HG03060 (cell line): Measurements from ENCODE around the gene POTEF.
A peak's percentile ranks its signal among the peaks of the same experiment; 100 is the strongest.
"Not testable (repeated sequence)": the region's sequence is repeated elsewhere in the genome, so short reads cannot be mapped to it uniquely, and the experiment has no call there.

Experiments
- ATAC-seq: cut with Tn5 transposase; IDR thresholded peaks from one replicate; pipeline ENCODE4 v1.9.1; 2021; ENCODE audit warnings: low read depth, moderate number of reproducible peaks; ENCODE audit not compliant: unreplicated experiment

The POTEF gene

DNA sequence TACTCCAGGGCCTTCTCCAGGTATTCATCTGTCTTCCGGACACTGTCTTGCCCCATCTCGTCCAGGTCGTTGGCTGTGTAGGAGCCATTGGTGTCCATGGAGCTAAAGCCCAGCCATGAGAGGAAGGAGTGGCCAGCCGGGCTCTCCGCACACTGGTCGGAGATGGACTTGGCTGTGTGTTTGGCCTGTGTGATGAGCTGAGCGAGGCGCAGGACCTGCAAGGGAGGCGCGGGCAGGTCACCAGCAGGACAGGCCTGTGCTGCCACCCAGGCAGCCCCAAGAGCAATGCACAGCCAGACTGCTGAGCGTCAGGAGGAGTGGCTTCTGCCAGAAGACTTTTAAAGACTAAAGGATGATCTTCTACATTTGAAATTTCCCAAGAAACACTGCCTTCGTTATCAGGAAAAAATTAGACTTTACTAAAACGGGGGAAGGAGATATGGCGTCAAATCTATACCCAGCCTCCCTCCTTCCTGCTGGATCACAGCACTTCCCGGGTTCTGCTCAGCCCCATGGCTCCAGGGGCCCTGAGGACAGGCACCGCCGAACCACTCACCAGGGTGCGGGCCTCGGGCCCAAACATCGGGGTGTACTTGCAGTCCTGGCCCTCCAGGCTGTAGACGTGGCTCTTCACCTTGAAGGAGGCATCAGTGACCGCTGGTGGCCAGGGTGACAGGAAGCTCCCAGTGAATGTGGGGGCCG is 24.9 kb upstream of the POTEF start:
- not testable (repeated sequence) for ATAC-seq

- no peak for ATAC-seq
Measured at GRCh38 chr2:130152816-130153595, 24.0 kb upstream of the POTEF start.

- ATAC-seq = not testable (repeated sequence)
Measured at GRCh38 chr2:130152136-130152815, 23.3 kb upstream of the POTEF start.

- not testable (repeated sequence) for ATAC-seq
Measured at GRCh38 chr2:130151145-130151512, 22.1 kb upstream of the POTEF start.

- ATAC-seq = no peak
Measured at GRCh38 chr2:130150181-130151144, 21.4 kb upstream of the POTEF start.

DNA sequence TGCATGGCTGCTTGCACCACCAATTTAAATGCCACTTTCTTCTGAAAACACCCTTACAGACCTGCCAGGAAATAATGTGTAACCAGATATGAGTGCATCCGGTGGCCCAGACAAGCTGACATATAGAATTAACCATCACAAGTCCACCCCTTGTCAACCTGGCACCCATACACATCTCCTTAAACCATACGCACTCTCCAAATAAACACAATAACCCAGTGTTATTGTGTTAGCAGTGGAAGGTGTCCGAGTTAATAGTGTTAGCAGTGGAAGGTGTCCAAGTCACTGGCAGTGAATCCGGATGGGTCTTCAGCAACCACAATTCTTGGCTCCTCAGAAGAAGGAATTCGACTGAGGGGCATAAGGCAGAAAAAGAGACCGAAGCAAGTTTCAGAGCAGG is 19.5 kb upstream of the POTEF start:
- ATAC-seq = not testable (repeated sequence)

- ATAC-seq = peak; percentile 48
Measured at GRCh38 chr2:130145006-130145414, 16.0 kb upstream of the POTEF start, which contains the start of gene CCDC74B. CCDC74B (minus strand) TSS chr2:130145112; CDS start chr2:130144996, 116 bp downstream.

DNA sequence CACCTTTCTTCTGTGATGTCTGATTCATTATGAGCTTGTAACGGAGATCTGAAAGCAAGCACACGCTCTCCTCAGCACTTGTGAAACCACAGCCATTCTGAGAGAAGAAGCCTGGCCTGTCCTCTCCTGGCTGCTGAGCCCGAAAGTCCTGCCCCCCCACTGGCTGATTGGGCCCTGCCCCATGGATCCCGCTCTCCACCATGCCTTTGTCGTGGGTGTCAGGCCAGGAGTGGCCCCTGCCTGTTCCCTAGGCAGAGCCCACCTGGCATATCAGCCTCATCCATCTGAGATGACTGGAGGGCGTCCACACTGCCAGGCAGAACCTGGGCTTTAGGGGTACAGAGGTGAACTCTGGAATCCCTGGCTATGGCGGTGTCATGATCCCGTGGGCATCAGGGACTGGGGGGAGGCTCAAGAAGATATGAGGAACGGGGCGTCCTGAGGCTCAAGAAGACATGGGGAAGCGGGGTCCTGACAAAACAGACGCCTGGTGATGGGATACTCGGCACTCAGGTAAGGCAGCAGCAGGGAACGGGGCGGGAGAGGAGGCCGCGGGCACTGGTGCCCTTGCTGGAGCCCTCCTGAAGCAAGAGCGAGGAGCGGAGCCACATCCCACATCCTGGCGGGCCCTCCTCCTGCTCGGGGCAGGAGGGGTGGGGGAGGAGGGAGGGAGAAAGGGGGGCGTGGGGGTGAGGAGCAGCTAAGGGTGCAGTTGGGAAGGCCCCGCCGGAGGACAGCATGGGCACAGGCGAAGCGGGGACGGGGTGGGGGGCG is 14.4 kb upstream of the POTEF start:
- not testable (repeated sequence) for ATAC-seq

DNA sequence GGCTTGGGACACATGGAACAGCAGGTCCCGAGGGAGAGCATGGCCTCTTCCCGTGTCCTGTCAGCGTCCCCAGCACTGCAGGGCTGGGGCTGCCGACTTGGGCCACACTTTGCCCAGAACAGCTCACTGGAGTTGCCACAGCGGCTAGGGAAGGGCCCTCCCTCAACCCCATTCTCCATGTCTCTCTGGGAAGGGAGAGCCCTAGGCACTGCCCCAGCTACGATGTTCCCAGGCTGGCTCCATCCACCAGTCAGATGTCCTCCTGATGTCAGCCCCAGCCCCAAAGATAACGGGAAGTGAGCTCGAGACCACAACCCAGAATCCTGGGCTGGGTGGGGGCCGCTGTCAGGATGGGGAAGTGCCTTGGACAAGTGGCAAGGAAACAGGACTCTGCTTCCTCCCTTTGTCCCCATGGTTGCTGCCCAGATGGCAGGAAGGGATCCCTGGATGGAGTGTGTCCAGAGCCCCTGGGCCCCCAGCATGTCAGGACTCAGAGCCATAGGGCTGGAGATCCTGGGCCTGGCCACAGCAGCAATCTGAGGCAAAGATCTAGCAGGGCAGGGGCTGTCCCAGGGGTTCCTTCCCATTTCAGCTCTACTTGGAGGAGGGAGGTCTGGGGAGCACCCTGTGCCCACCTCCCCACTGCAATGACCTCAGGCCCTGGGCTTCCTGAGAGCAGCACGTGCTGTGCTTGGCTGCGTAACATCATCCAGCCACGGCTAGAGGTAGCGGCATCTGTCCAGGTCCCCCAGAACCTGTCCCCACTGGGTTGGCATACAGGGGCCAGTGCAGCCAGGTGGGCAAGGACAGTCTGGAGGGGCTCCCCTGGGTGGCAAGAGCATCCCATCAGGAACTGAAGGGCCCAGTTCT is 13.6 kb upstream of the POTEF start:
- not testable (repeated sequence) for ATAC-seq

GRCh38 chr2:130141645-130142370 is 12.8 kb upstream of the POTEF start:
- ATAC-seq = not testable (repeated sequence)

DNA sequence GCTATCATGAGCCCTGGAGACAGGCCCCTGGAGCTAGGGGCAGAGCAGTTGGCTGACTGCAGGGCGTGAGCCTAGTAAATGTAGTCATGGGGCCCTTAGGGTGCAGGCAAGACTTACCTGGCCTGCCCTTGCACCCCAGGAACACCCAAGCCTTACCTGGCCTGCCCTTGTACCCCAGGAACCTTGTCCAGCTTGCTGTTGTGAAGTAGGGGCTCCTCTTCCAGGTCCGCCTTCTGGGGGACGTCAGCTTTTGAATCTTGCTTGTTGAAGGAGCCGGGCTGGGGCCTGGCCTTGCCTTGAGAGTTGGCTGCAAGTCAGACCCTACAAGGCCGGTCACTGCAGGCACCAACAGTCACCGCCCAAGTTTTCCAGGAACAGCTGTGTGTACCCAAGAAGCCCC is 12.0 kb upstream of the POTEF start:
- not testable (repeated sequence) for ATAC-seq

DNA sequence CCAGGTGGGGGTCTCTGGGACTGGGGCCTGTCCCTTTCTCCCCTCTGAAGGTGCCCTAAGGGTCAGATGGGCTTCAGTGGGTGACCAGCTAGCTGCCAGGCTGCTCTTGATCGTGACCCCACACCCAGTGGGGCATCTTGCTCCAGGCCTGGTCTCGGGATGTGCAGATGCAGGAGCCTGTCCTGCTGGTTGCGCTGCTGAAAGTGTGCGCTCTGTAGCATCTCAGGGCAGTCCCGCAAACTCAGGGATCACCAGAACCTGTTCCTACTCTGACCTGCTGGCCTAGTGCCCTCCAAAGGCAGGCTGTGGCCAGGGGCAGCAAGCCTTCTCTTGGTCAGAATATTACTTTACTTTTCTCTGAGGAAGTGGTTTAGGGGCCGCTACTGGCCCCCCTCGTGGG is 11.5 kb upstream of the POTEF start:
- ATAC-seq = not testable (repeated sequence)

DNA sequence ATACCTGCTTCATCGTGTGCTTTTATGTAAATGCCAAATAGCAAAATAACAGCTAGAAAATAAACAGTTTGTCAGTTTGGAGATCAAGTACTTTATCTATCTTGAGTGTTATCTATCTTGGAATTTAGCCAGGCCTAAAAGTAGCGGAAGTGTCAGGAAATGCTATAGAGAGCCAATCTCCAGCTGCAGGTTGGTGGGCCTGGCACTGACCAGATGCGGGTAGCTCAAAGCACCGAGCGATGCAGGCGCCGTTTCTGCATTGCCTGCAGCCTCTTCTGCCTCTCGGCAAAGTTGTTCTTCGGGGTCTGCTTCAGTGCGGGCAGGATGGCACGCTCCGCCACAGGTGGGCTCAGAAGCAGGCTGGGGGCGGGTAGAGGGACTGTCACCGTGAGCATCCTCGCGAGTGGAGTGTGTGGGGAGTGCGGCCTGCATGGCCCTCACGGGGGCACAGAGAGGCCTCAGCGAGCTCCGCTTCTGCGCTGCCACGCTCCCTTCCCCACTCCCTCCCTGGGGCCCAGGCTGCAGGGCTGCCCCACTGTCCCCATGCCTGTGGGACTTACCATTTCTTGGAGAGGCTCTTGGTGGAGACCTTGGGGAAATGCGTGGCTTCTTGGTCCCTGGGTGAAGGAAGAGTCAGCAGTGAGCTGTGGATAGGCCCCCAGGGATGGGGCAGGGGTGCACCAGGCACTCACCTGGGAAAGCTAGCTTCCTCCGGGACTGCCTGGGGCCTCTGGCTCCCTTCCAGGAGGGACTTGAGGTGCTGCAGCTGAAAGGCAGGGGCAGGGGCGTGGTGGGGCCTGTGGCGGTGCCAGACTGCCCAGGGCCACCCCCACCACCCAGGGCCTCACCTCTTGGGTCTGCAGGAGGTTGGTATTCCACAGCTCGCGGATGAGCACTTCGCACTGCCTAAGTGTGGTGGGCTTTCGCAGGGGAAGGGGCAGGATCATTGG is 10.6 kb upstream of the POTEF start:
- ATAC-seq = not testable (repeated sequence)

GRCh38 chr2:130138841-130139251 is 9.8 kb upstream of the POTEF start:
- not testable (repeated sequence) for ATAC-seq

DNA sequence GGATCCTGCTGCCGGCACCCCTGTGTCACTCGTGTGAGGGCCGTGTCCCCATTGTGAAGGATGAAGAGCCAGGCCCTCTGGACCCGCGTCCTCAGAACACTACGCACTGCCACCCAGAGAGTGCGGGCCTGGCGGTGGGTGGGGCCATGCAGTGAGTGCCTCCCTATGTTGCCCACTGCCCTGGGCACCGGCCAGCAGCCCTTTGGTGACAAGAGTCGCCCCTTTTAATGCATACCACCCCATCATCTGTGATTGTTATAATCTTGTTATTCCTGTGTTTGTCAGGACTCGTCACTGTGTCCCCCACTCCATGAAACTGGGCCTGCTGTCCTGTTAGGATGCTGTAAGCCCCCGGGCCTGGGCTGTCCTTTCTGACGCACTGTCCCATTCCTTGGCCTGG is 9.3 kb upstream of the POTEF start:
- not testable (repeated sequence) for ATAC-seq

- not testable (repeated sequence) for ATAC-seq
Measured at GRCh38 chr2:130137118-130137517, 8.1 kb upstream of the POTEF start.

- not testable (repeated sequence) for ATAC-seq
Measured at GRCh38 chr2:130136546-130136945, 7.5 kb upstream of the POTEF start.
